Mammary epithelial cell (primary cell): ENCODE measurements around the gene GFOD2.

Experiments used
- CTCF ChIP-seq, 2 donors: IDR thresholded peaks in 1 of 2; conservative IDR thresholded peaks in 1 of 2; 2 replicates each; pipeline ENCODE4 v1.5.1; 2011 to 2012; ENCODE audit warnings: inconsistent platforms in 2 of 2, low read length in 2 of 2, mild to moderate bottlenecking in 2 of 2, control low read depth in 1 of 2, low read depth in 1 of 2; ENCODE audit not compliant: insufficient read depth in 1 of 2; ENCODE audit errors: extremely low read depth in 1 of 2
- EZH2 ChIP-seq: IDR thresholded peaks from 2 replicates; pipeline ENCODE4 v1.6.1; 2012; ENCODE audit warnings: low read length, inconsistent platforms, borderline replicate concordance

GRCh38 chr16:67730326-67730725 is 11.2 kb upstream of the GFOD2 start:
- TF ChIP-seq CTCF (conservative IDR thresholded peaks at IDR 0.05 in 1 of 2, IDR thresholded peaks at IDR 0.05 in 1 of 2; ENCODE audit: extremely low read depth in 1 of 2, insufficient read depth in 1 of 2, low read depth in 1 of 2, low read length in 2 of 2) (no peak), EZH2 (no peak)
